Fibroblast of skin of left biceps (primary cell): ENCODE measurements around the gene ZNF417.
"Not testable (repeated sequence)": the region's sequence is repeated elsewhere in the genome, so short reads cannot be mapped to it uniquely, and the experiment has no call there.

Source experiments
- DNase-seq, 2 experiments: peaks; one replicate each; pipeline ENCODE4 v3.0.0-alpha.2; 2013; ENCODE audit warnings: low read depth in 2 of 2

Gene ZNF417

DNA sequence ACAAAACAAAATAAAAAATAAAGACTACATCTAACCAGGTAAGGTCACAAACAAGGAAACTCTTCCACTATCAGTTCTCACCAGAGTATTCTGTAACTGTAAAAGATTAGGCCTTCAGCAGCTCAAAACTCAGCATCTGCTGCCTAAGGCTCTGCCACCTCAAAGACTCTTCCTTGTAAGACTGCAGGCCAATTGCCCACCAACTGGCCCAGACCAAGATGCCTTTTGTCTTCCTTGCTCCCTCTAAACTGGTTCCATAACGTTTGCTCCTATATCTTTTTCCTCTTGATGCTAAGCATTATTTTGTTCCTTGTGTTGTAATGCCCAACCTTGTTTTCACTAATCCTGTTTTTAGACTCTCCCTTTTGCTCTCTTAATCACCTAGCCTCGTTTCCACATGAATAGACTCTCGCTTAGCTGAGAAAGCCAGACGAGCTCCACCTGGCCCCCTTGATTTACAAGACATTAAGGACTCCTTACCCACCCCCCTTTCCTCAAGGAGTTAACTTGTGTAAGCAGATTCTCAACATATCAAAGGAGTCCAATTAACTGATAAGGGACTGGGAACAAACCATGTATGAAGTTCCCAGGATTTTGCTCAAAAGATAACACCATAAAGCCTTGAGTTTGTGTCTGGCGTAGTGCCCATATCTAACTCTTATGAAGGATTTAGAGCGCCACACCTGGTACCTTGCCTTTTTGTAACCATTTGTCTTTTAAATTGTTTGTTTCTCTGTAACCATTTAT lies 29.0 kb downstream of the ZNF417 start:
- DNase-seq = no peak

DNA sequence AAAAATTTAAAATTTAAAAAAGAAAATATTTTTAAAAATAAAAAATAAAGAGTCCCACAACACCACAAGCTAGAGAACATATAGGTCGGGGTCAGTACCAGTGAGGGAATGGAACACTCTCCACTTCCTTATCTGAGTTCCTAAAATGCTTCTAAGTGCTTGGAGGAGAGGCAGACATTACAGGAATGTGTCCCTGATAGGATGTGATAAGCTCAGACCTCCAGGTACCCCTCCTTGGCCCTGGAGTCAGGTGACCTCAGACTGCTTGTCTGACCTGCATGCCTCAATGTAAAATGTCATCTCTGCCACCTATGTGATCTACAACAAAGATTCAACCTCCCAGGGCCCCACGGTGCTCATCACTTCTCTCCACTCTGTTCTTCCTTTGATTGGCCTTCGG lies 30.3 kb downstream of the ZNF417 start:
- DNase-seq = no peak

GRCh38 chr19:57873883-57874799 lies 42.3 kb downstream of the ZNF417 start:
- DNase-seq = not testable (repeated sequence)

- no peak for DNase-seq
Measured at GRCh38 chr19:57872450-57872849, 43.9 kb downstream of the ZNF417 start.

DNA sequence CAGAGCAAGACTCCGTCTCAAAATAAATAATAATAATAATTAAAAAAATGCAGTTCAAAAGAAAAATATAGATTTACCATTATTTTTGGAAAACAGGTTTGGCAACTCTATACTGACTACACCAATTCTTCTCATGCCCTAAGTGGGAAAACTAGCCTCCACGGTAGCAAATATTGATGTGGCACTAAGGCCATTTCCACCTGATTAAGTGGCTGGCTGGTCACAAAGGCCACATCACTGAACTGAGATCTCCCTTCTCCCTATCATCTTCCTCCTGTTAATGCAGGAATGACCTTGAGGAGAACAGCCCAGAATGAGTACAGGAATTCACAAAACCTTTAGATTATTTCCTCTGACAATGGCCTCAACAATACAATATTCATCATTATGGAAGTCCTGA lies 46.2 kb downstream of the ZNF417 start:
- no peak for DNase-seq

- DNase-seq = not testable (repeated sequence)
Measured at GRCh38 chr19:57869655-57870054, 46.7 kb downstream of the ZNF417 start.

DNA sequence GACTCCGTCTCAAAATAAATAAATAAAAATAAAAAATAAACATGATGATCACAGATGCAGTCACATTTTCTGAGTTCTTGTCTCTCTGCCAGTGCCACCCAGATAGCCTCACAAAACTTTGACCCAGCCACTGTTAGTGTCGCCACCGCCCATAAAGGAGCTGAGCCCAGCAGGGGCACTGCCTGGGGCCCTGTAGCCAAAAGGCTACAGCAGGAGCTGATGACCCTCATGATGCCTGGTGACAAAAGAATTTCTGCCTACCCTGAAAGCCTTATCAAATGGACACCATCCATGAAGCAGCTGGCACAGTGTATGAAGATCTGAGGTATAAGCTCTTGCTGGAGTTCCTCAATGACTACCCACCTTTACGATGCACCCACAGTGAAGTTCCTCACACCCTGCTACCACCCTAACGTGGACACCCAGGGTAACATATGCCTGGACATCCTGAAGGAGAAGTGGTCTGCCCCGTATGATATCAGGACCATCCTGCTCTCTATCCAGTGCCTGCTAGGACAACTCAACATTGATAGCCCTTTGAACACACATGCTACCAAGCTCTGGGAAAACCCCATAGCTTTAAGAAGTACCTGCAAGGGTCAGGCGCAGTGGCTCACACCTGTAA lies 48.4 kb downstream of the ZNF417 start:
- no peak for DNase-seq
